ENCODE measurements around the gene KIFAP3.
"Not testable (repeated sequence)": the region's sequence is repeated elsewhere in the genome, so short reads cannot be mapped to it uniquely, and the experiment has no call there.

The KIFAP3 gene

GRCh38 chr1:170008745-170009144 lies 65.8 kb downstream of the KIFAP3 start:
- not testable (repeated sequence) for H3K27ac ChIP-seq (replicated peaks); H3K27me3 ChIP-seq (ENCODE audit: insufficient read depth, poor library complexity, severe bottlenecking); DNase-seq (ENCODE audit: low read depth in 1 of 2, low spot score in 1 of 2); H3K4me3 ChIP-seq (replicated peaks; ENCODE audit: insufficient read depth, low read length)

DNA sequence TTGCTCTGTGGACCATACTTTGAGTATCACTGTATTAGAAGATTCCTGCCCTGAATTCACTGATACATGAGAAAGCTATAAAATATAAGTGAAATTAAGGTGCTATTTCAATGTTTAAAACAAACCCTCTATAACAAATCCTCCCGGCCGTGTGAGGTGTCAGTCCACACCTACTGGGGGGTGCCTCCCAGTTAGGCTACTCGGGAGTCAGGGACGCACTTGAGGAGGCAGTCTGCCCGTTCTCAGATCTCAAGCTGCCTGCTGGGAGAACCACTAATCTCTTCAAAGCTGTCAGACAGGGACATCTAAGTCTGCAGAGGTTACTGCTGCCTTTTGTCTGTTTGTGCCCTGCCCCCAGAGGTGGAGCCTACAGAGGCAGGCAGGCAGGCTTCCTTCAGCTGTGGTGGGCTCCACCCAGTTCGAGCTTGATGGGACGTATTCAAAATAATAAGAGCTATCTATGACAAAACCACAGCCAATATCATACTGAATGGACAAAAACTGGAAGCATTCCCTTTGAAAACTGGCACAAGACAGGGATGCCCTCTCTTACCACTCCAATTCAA lies 71.1 kb downstream of the KIFAP3 start:
- H3K4me3 ChIP-seq (replicated peaks; ENCODE audit: insufficient read depth, low read length); DNase-seq (ENCODE audit: low read depth in 1 of 2, low spot score in 1 of 2); H3K27me3 ChIP-seq (ENCODE audit: insufficient read depth, poor library complexity, severe bottlenecking); H3K27ac ChIP-seq (replicated peaks): not testable (repeated sequence)

GRCh38 chr1:170001266-170001665 lies 73.2 kb downstream of the KIFAP3 start:
- no peak overlapping the region for H3K27ac ChIP-seq (replicated peaks)
- no peak for TF ChIP-seq GABPA (IDR thresholded peaks at IDR 0.05; ENCODE audit: low read depth)
- TF ChIP-seq, protein P1, sequence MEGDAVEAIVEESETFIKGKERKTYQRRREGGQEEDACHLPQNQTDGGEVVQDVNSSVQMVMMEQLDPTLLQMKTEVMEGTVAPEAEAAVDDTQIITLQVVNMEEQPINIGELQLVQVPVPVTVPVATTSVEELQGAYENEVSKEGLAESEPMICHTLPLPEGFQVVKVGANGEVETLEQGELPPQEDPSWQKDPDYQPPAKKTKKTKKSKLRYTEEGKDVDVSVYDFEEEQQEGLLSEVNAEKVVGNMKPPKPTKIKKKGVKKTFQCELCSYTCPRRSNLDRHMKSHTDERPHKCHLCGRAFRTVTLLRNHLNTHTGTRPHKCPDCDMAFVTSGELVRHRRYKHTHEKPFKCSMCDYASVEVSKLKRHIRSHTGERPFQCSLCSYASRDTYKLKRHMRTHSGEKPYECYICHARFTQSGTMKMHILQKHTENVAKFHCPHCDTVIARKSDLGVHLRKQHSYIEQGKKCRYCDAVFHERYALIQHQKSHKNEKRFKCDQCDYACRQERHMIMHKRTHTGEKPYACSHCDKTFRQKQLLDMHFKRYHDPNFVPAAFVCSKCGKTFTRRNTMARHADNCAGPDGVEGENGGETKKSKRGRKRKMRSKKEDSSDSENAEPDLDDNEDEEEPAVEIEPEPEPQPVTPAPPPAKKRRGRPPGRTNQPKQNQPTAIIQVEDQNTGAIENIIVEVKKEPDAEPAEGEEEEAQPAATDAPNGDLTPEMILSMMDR (IDR thresholded peaks at IDR 0.05; ENCODE audit: insufficient read depth, low read length) = no peak
- no peak for TF ChIP-seq POLR2AphosphoS5 (IDR thresholded peaks at IDR 0.05; ENCODE audit: low read depth)
- no peak for TF ChIP-seq SPI1 (IDR thresholded peaks at IDR 0.05; ENCODE audit: borderline replicate concordance, low read depth)
- H3K4me3 ChIP-seq (replicated peaks; ENCODE audit: insufficient read depth, low read length) = no peak overlapping the region
- DNase-seq (ENCODE audit: low read depth in 1 of 2, low spot score in 1 of 2) = no peak
- no peaks in the 10 kb centered on the region for H3K27me3 ChIP-seq (ENCODE audit: insufficient read depth, poor library complexity, severe bottlenecking)

- no peak overlapping the region for H3K27ac ChIP-seq (replicated peaks)
- no peaks in the 10 kb centered on the region for H3K27me3 ChIP-seq (ENCODE audit: insufficient read depth, poor library complexity, severe bottlenecking)
- TF ChIP-seq REST (IDR thresholded peaks at IDR 0.05; ENCODE audit: insufficient replicate concordance, low read depth) (no peak), POLR2AphosphoS5 (IDR thresholded peaks at IDR 0.05; ENCODE audit: low read depth) (no peak), GABPA (IDR thresholded peaks at IDR 0.05; ENCODE audit: low read depth) (no peak), SPI1 (IDR thresholded peaks at IDR 0.05; ENCODE audit: borderline replicate concordance, low read depth) (no peak)
- TF ChIP-seq, protein P1 (IDR thresholded peaks at IDR 0.05; ENCODE audit: insufficient read depth, low read length) = no peak
- no peak for DNase-seq (ENCODE audit: low read depth in 1 of 2, low spot score in 1 of 2)
- H3K4me3 ChIP-seq (replicated peaks; ENCODE audit: insufficient read depth, low read length) = no peak overlapping the region
Measured at GRCh38 chr1:169999761-170000160, 74.7 kb downstream of the KIFAP3 start.

GRCh38 chr1:169999331-169999741 lies 75.2 kb downstream of the KIFAP3 start:
- Histone ChIP-seq H3K27ac (replicated peaks) (no peak overlapping the region), H3K4me3 (replicated peaks; ENCODE audit: insufficient read depth, low read length) (no peak overlapping the region), H3K27me3 (ENCODE audit: insufficient read depth, poor library complexity, severe bottlenecking) (no peaks in the 10 kb centered on the region)
- TF ChIP-seq REST (IDR thresholded peaks at IDR 0.05; ENCODE audit: insufficient replicate concordance, low read depth) = no peak
- TF ChIP-seq, protein P1 (IDR thresholded peaks at IDR 0.05; ENCODE audit: insufficient read depth, low read length) = no peak
- TF ChIP-seq SPI1 (IDR thresholded peaks at IDR 0.05; ENCODE audit: borderline replicate concordance, low read depth) = no peak
- no peak for TF ChIP-seq GABPA (IDR thresholded peaks at IDR 0.05; ENCODE audit: low read depth)
- TF ChIP-seq POLR2AphosphoS5 (IDR thresholded peaks at IDR 0.05; ENCODE audit: low read depth) = no peak
- DNase-seq (ENCODE audit: low read depth in 1 of 2, low spot score in 1 of 2) = no peak

All from HL-60 (cell line).